Vagina (tissue), 2 donors: ENCODE measurements around the gene MMP2.

ENCODE experiments used
- CTCF ChIP-seq, 3 experiments: fragments of 450-650 bp in 2 of 3; fragments of 200-600 bp in 1 of 3; sonication (generic) in 1 of 3; IDR thresholded peaks; one replicate each; pipeline ENCODE4 v1.5.1; 2017 to 2019; ENCODE audit warnings: antibody characterized with exemption in 3 of 3, mild to moderate bottlenecking in 2 of 3, moderate library complexity in 2 of 3
- POLR2A ChIP-seq, 2 donors: fragments of 450-650 bp; IDR thresholded peaks; one replicate each; pipeline ENCODE4 v1.6.1; 2017; ENCODE audit warnings: antibody characterized with exemption in 2 of 2, mild to moderate bottlenecking in 2 of 2, moderate library complexity in 2 of 2
- POLR2AphosphoS5 ChIP-seq, 2 donors: sonication (generic); formaldehyde crosslinking; IDR thresholded peaks; one replicate each; pipeline ENCODE4 v1.9.0; 2017; ENCODE audit warnings: antibody characterized with exemption in 2 of 2, mild to moderate bottlenecking in 2 of 2, low read depth in 1 of 2; ENCODE audit not compliant: insufficient read depth in 1 of 2

- TF ChIP-seq POLR2AphosphoS5 (IDR thresholded peaks at IDR 0.05; ENCODE audit: insufficient read depth in 1 of 2, low read depth in 1 of 2) (no peak), POLR2A (IDR thresholded peaks at IDR 0.05) (no peak), CTCF (IDR thresholded peaks at IDR 0.05) (no peak)
Measured at GRCh38 chr16:55477736-55478135, 1.3 kb upstream of the MMP2 start.
